GM18520 (cell line): ENCODE results near the gene ACTRT2.

Source experiments
- ATAC-seq: cut with Tn5 transposase; IDR thresholded peaks from one replicate; pipeline ENCODE4 v1.9.1; 2021; ENCODE audit not compliant: unreplicated experiment

The ACTRT2 gene

GRCh38 chr1:3030663-3031381 lies 9.6 kb downstream of the ACTRT2 start:
- no peak for ATAC-seq

- no peak for ATAC-seq
Measured at GRCh38 chr1:3031401-3032221, 10.3 kb downstream of the ACTRT2 start.

GRCh38 chr1:3032371-3033039 lies 11.2 kb downstream of the ACTRT2 start:
- ATAC-seq, result no peak

GRCh38 chr1:3033040-3033789 lies 11.9 kb downstream of the ACTRT2 start:
- no peak for ATAC-seq

- no peak for ATAC-seq
Measured at GRCh38 chr1:3033790-3034090, 12.5 kb downstream of the ACTRT2 start.

GRCh38 chr1:3034162-3034561 lies 12.9 kb downstream of the ACTRT2 start:
- ATAC-seq, result no peak

GRCh38 chr1:3034728-3035562 lies 13.7 kb downstream of the ACTRT2 start:
- no peak for ATAC-seq

- ATAC-seq, result no peak
Measured at GRCh38 chr1:3035563-3036446, 14.5 kb downstream of the ACTRT2 start.

- ATAC-seq, result no peak
Measured at GRCh38 chr1:3036447-3037280, 15.4 kb downstream of the ACTRT2 start.

GRCh38 chr1:3037281-3038040 lies 16.2 kb downstream of the ACTRT2 start:
- no peak for ATAC-seq

- no peak for ATAC-seq
Measured at GRCh38 chr1:3038113-3038551, 16.9 kb downstream of the ACTRT2 start.

- no peak for ATAC-seq
Measured at GRCh38 chr1:3038571-3039181, 17.4 kb downstream of the ACTRT2 start.

GRCh38 chr1:3040004-3040403 lies 18.7 kb downstream of the ACTRT2 start:
- ATAC-seq, result no peak

GRCh38 chr1:3042481-3042880 lies 21.2 kb downstream of the ACTRT2 start:
- ATAC-seq, result no peak

GRCh38 chr1:3049164-3049563 lies 27.9 kb downstream of the ACTRT2 start:
- ATAC-seq, result no peak

- ATAC-seq, result no peak
Measured at GRCh38 chr1:3049905-3050304, 28.6 kb downstream of the ACTRT2 start.

GRCh38 chr1:3050603-3051002 lies 29.3 kb downstream of the ACTRT2 start:
- ATAC-seq, result no peak
